ENCODE measurements around the gene DHDDS. TPM values are rescaled to one million over a fixed set of nuclear protein-coding genes. Genes with fewer than 3 reads are reported as not detected.
"Not testable (repeated sequence)": the region's sequence is repeated elsewhere in the genome, so short reads cannot be mapped to it uniquely, and the experiment has no call there.

Gene DHDDS
- total RNA-seq, 1 experiment from 2014 or later: 56.7 TPM

- DNase-seq (ENCODE audit: low read depth, low spot score): no peak
- no peaks in the 10 kb centered on the region for H3K36me3 ChIP-seq (ENCODE audit: control insufficient read depth, insufficient read depth, low read length)
- H3K27me3 ChIP-seq (ENCODE audit: control insufficient read depth, insufficient read depth, low read length): no peaks in the 10 kb centered on the region
- TSS peak; percentile 95 for BruUV-seq (replicated peaks)
- no peak overlapping the region for H3K4me3 ChIP-seq (ENCODE audit: low read depth in 2 of 2, low read length in 2 of 2)
- ATAC-seq: no peak
- H3K4me1 ChIP-seq (ENCODE audit: control insufficient read depth, insufficient read depth, low read length): peaks cover 9% of the 10 kb centered on the region
- CTCF ChIA-PET: interaction anchor here (0.7 kb wide), 1 partner anchor 27 kb away, joined by 4 read pairs; no protein-coding TSS in a partner anchor
- POLR2A ChIA-PET: no interaction called here
- intact Hi-C loops (cut with micrococcal nuclease; ENCODE audit: unreplicated experiment) (no loop called here), in situ Hi-C loops (cut with HindIII; ENCODE audit: low pct_unique_long_range_greater_than_20kb, low sequenced_read_pairs) (no loop called here)
- no peak overlapping the region for H3K27ac ChIP-seq (ENCODE audit: low read length)
- no peak for TF ChIP-seq TCF7L2 (IDR thresholded peaks at IDR 0.05; ENCODE audit: low read depth, low read length)
- no peak for TF ChIP-seq POLR2AphosphoS5 (IDR thresholded peaks at IDR 0.05; ENCODE audit: low read depth, low read length)
- no peak for TF ChIP-seq CTCF (IDR thresholded peaks at IDR 0.05)
- TF ChIP-seq SIN3A (IDR thresholded peaks at IDR 0.05; ENCODE audit: borderline replicate concordance, insufficient read depth, low read depth, low read length): no peak
- TF ChIP-seq, protein P1, sequence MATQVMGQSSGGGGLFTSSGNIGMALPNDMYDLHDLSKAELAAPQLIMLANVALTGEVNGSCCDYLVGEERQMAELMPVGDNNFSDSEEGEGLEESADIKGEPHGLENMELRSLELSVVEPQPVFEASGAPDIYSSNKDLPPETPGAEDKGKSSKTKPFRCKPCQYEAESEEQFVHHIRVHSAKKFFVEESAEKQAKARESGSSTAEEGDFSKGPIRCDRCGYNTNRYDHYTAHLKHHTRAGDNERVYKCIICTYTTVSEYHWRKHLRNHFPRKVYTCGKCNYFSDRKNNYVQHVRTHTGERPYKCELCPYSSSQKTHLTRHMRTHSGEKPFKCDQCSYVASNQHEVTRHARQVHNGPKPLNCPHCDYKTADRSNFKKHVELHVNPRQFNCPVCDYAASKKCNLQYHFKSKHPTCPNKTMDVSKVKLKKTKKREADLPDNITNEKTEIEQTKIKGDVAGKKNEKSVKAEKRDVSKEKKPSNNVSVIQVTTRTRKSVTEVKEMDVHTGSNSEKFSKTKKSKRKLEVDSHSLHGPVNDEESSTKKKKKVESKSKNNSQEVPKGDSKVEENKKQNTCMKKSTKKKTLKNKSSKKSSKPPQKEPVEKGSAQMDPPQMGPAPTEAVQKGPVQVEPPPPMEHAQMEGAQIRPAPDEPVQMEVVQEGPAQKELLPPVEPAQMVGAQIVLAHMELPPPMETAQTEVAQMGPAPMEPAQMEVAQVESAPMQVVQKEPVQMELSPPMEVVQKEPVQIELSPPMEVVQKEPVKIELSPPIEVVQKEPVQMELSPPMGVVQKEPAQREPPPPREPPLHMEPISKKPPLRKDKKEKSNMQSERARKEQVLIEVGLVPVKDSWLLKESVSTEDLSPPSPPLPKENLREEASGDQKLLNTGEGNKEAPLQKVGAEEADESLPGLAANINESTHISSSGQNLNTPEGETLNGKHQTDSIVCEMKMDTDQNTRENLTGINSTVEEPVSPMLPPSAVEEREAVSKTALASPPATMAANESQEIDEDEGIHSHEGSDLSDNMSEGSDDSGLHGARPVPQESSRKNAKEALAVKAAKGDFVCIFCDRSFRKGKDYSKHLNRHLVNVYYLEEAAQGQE (IDR thresholded peaks at IDR 0.05; ENCODE audit: insufficient read depth in 1 of 2, low read depth in 2 of 2, low read length in 1 of 2): no peak
- no peaks in the 10 kb centered on the region for H3K9me3 ChIP-seq (ENCODE audit: control insufficient read depth, insufficient read depth, low read depth, low read length)
These were observed 66.8 kb downstream of the DHDDS start for GRCh38 chr1:26498894-26499293.

DNA sequence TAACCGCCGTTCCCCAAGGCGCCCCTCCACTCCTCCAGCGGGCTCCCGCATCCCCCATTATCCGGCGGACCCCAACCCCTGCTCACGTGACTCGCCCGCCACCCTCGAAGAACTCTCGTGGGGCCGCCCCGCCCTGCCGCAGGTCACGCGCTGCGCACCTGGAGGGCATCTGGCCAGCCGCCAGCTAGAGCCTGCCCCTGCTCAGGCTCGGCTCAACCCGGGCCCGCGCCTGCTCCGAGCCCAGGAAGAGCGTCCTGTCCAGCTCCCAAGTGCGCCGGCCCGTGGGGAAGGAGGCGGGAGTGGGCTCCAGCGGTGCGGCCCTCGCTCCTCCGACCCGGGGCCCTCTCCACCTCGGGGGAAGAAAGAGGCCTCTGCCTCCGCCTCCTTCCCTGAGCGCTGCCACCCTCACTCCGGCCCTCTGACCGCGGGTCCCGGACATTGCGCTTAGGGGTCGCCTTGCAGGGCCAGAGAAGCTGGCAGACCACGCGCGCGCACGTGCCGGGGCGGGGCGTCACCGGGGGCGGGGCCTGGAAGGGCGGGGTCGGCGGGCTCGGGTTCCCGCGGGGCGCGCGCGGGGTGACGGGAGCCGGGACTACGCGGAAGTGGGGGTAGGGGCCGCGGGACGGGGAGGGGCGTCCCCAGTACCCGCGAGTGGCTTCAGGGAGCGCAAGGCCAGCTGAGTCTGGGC, 68.5 kb downstream of the DHDDS start:
- in situ Hi-C loops (cut with HindIII; ENCODE audit: low pct_unique_long_range_greater_than_20kb, low sequenced_read_pairs) (no loop called here), intact Hi-C loops (cut with micrococcal nuclease; ENCODE audit: unreplicated experiment) (no loop called here)
- Histone ChIP-seq H3K4me3 (ENCODE audit: low read depth in 2 of 2, low read length in 2 of 2) (peak overlapping the region; percentile 61 to 78), H3K4me1 (ENCODE audit: control insufficient read depth, insufficient read depth, low read length) (peaks cover 9% of the 10 kb centered on the region), H3K9me3 (ENCODE audit: control insufficient read depth, insufficient read depth, low read depth, low read length) (no peaks in the 10 kb centered on the region), H3K27me3 (ENCODE audit: control insufficient read depth, insufficient read depth, low read length) (no peaks in the 10 kb centered on the region), H3K36me3 (ENCODE audit: control insufficient read depth, insufficient read depth, low read length) (no peaks in the 10 kb centered on the region), H3K27ac (ENCODE audit: low read length) (peak overlapping the region; percentile 97)
- no TSS peak for BruUV-seq (replicated peaks)
- CTCF ChIA-PET: interaction anchor here (0.6 to 1.3 kb wide), 6 partner anchors 30 to 381 kb away, joined by 3 to 5 read pairs (median 4); no protein-coding TSS in a partner anchor
- DNase-seq (ENCODE audit: low read depth, low spot score) (peak; percentile 39), ATAC-seq (peak; percentile 90)
- TF ChIP-seq, protein P1 (IDR thresholded peaks at IDR 0.05; ENCODE audit: insufficient read depth in 1 of 2, low read depth in 2 of 2, low read length in 1 of 2): no peak
- no peak; the same call in 1 of the 2 replicates for TF ChIP-seq CTCF (IDR thresholded peaks at IDR 0.05)
- no peak for TF ChIP-seq SIN3A (IDR thresholded peaks at IDR 0.05; ENCODE audit: borderline replicate concordance, insufficient read depth, low read depth, low read length)
- TF ChIP-seq TCF7L2 (IDR thresholded peaks at IDR 0.05; ENCODE audit: low read depth, low read length): peak; percentile 4; the same call in 1 of the 2 replicates
- TF ChIP-seq POLR2AphosphoS5 (IDR thresholded peaks at IDR 0.05; ENCODE audit: low read depth, low read length): no peak; the same call in 1 of the 2 replicates
- POLR2A ChIA-PET: interaction anchor here (0.7 to 1.3 kb wide), 6 partner anchors 16 to 271 kb away, joined by 4 to 15 read pairs (median 5); no protein-coding TSS in a partner anchor

GRCh38 chr1:26510711-26511110, 78.6 kb downstream of the DHDDS start:
- CTCF ChIA-PET; intact Hi-C loops (cut with micrococcal nuclease; ENCODE audit: unreplicated experiment): not testable (repeated sequence)

More at GRCh38 chr1:26510711-26511110, 78.6 kb downstream of the DHDDS start:
- H3K36me3 ChIP-seq (ENCODE audit: control insufficient read depth, insufficient read depth, low read length); H3K4me1 ChIP-seq (ENCODE audit: control insufficient read depth, insufficient read depth, low read length); H3K4me3 ChIP-seq (ENCODE audit: low read depth in 2 of 2, low read length in 2 of 2); POLR2A ChIA-PET; H3K27me3 ChIP-seq (ENCODE audit: control insufficient read depth, insufficient read depth, low read length); H3K9me3 ChIP-seq (ENCODE audit: control insufficient read depth, insufficient read depth, low read depth, low read length); ATAC-seq; BruUV-seq (replicated peaks); H3K27ac ChIP-seq (ENCODE audit: low read length); DNase-seq (ENCODE audit: low read depth, low spot score); in situ Hi-C loops (cut with HindIII; ENCODE audit: low pct_unique_long_range_greater_than_20kb, low sequenced_read_pairs): not testable (repeated sequence)
